HEK293 (cell line): ENCODE measurements around the gene KIF18B.
A peak's percentile ranks its signal among the peaks of the same experiment; 100 is the strongest.

Experiments
- CTCF ChIA-PET: fragments of 350-600 bp; formaldehyde crosslinking; extraction: SDS; loops from one replicate; lab custom pipeline; 2021; ENCODE audit warnings: antibody characterized with exemption; lab: Yijun Ruan, JAX
- POLR2A ChIA-PET: fragments of 300-600 bp; formaldehyde crosslinking; extraction: SDS; loops from one replicate; lab custom pipeline; 2020; ENCODE audit warnings: antibody characterized with exemption, inconsistent platforms; lab: Yijun Ruan, JAX
- H3K27ac ChIP-seq: fragments of 200-500 bp; sonication (Bioruptor generic); 2 replicates; pipeline ENCODE4 v1.5.1; 2014; ENCODE audit warnings: low read depth, low read length, control low read depth, inconsistent platforms; ENCODE audit errors: extremely low read depth
- H3K36me3 ChIP-seq, 2 experiments: fragments of 200-500 bp in 1 of 2; sonication (Bioruptor generic) in 1 of 2; 1 replicate in 1 of 2; 2 replicates in 1 of 2; pipeline ENCODE4 v1.5.1; 2014 to 2017; ENCODE audit warnings: inconsistent platforms in 2 of 2, low read length in 2 of 2; ENCODE audit not compliant: control insufficient read depth in 2 of 2, insufficient read depth in 1 of 2
- H3K4me1 ChIP-seq: fragments of 200-500 bp; sonication (Bioruptor generic); 2 replicates; pipeline ENCODE4 v1.5.1; 2014; ENCODE audit warnings: mild to moderate bottlenecking, low read length, inconsistent platforms; ENCODE audit not compliant: control insufficient read depth, insufficient read depth
- H3K4me3 ChIP-seq: 2 replicates; pipeline ENCODE4 v1.5.1; 2011; ENCODE audit warnings: low read depth, mild to moderate bottlenecking, control low read depth, low read length, moderate library complexity
- H3K9me3 ChIP-seq: fragments of 200-500 bp; sonication (Bioruptor generic); 2 replicates; pipeline ENCODE4 v1.5.1; 2014; ENCODE audit warnings: low read depth, low read length, inconsistent platforms; ENCODE audit not compliant: control insufficient read depth, insufficient read depth
- GLIS1 ChIP-seq: fragments of 450-650 bp; formaldehyde crosslinking; IDR thresholded peaks from 2 replicates; pipeline ENCODE4 v1.5.1; 2016; ENCODE audit warnings: missing biosample characterization, missing genetic modification characterization
- HIC1 ChIP-seq: fragments of 450-650 bp; formaldehyde crosslinking; IDR thresholded peaks from 2 replicates; pipeline ENCODE4 v1.5.1; 2016; ENCODE audit warnings: missing biosample characterization, missing genetic modification characterization
- KLF9 ChIP-seq: fragments of 450-650 bp; formaldehyde crosslinking; IDR thresholded peaks from 2 replicates; pipeline ENCODE4 v1.5.1; 2016; ENCODE audit warnings: missing biosample characterization, missing genetic modification characterization, low read depth
- PATZ1 ChIP-seq: fragments of 450-650 bp; formaldehyde crosslinking; IDR thresholded peaks from 2 replicates; pipeline ENCODE4 v1.5.1; 2016; ENCODE audit warnings: missing biosample characterization, missing genetic modification characterization
- PRDM6 ChIP-seq: fragments of 450-650 bp; formaldehyde crosslinking; IDR thresholded peaks from 2 replicates; pipeline ENCODE4 v1.5.1; 2017; ENCODE audit warnings: missing biosample characterization, missing genetic modification characterization
- SCRT2 ChIP-seq: fragments of 450-650 bp; formaldehyde crosslinking; IDR thresholded peaks from 2 replicates; pipeline ENCODE4 v1.5.1; 2016; ENCODE audit warnings: missing biosample characterization, missing genetic modification characterization
- ZBTB17 ChIP-seq: fragments of 450-650 bp; formaldehyde crosslinking; IDR thresholded peaks from 2 replicates; pipeline ENCODE4 v1.5.1; 2016; ENCODE audit warnings: missing biosample characterization, missing genetic modification characterization
- ZBTB8A ChIP-seq: fragments of 450-650 bp; formaldehyde crosslinking; IDR thresholded peaks from 2 replicates; pipeline ENCODE4 v1.5.1; 2016; ENCODE audit warnings: missing biosample characterization, missing genetic modification characterization
- ZFP69B ChIP-seq: fragments of 450-650 bp; formaldehyde crosslinking; IDR thresholded peaks from 2 replicates; pipeline ENCODE4 v1.5.1; 2016; ENCODE audit warnings: missing biosample characterization, missing genetic modification characterization
- ZIC2 ChIP-seq: fragments of 450-650 bp; formaldehyde crosslinking; IDR thresholded peaks from 2 replicates; pipeline ENCODE4 v1.5.1; 2016; ENCODE audit warnings: missing biosample characterization, missing genetic modification characterization
- ZNF155 ChIP-seq: fragments of 450-650 bp; formaldehyde crosslinking; IDR thresholded peaks from 2 replicates; pipeline ENCODE4 v1.5.1; 2016; ENCODE audit warnings: missing biosample characterization, missing genetic modification characterization
- ZNF311 ChIP-seq: fragments of 450-650 bp; formaldehyde crosslinking; IDR thresholded peaks from 2 replicates; pipeline ENCODE4 v1.5.1; 2017; ENCODE audit warnings: missing biosample characterization, missing genetic modification characterization, borderline replicate concordance
- ZNF394 ChIP-seq: fragments of 450-650 bp; formaldehyde crosslinking; IDR thresholded peaks from 2 replicates; pipeline ENCODE4 v1.5.1; 2016; ENCODE audit warnings: missing biosample characterization, missing genetic modification characterization, mild to moderate bottlenecking, moderate library complexity, borderline replicate concordance
- ZNF404 ChIP-seq: fragments of 450-650 bp; formaldehyde crosslinking; IDR thresholded peaks from 2 replicates; pipeline ENCODE4 v1.5.1; 2017; ENCODE audit warnings: missing biosample characterization, missing genetic modification characterization
- ZNF596 ChIP-seq: fragments of 450-650 bp; IDR thresholded peaks from 2 replicates; pipeline ENCODE4 v1.5.0; 2018; ENCODE audit warnings: missing biosample characterization, mild to moderate bottlenecking, missing genetic modification characterization, moderate library complexity

The KIF18B gene

GRCh38 chr17:44967907-44968224 lies 20.3 kb upstream of the KIF18B start:
- TF ChIP-seq ZNF155 (tag by site-specific recombination): no peak
- peak; percentile 14; the same call in 1 of the 2 replicates for TF ChIP-seq ZNF596 (tag by site-specific recombination)
- peak overlapping the region; percentile 16; the same call in 1 of the 2 replicates for H3K27ac ChIP-seq
- peaks cover 3% of the 10 kb centered on the region for H3K4me1 ChIP-seq
- no peaks in the 10 kb centered on the region for H3K36me3 ChIP-seq
- H3K9me3 ChIP-seq: no peaks in the 10 kb centered on the region
- ChIA-PET CTCF (interaction anchor here (0.5 to 2.0 kb wide), 8 partner anchors 29 to 767 kb away, joined by 3 to 10 read pairs (median 3); no protein-coding TSS in a partner anchor), POLR2A (interaction anchor here (0.6 to 1.4 kb wide), 11 partner anchors 9 to 903 kb away, joined by 3 to 6 read pairs (median 3); partner anchors contain the start of genes HEXIM2 and KIF18B)
- no peak overlapping the region for H3K4me3 ChIP-seq

- TF ChIP-seq HIC1 (tag by site-specific recombination) (peak; percentile 68), ZBTB8A (tag by site-specific recombination) (peak; percentile 56; the same call in 1 of the 2 replicates), ZBTB17 (no peak), ZFP69B (tag by site-specific recombination) (no peak)
- H3K4me3 ChIP-seq: no peak overlapping the region
- CTCF ChIA-PET: interaction anchor here (2.0 kb wide), 1 partner anchor 47 kb away, joined by 10 read pairs; no protein-coding TSS in a partner anchor
Observed at GRCh38 chr17:44967026-44967906, 19.7 kb upstream of the KIF18B start.

GRCh38 chr17:44966348-44967025 lies 18.9 kb upstream of the KIF18B start:
- CTCF ChIA-PET: interaction anchor here (0.7 to 1.0 kb wide), 2 partner anchors 19 to 31 kb away, joined by 3 to 6 read pairs; no protein-coding TSS in a partner anchor
- no peak overlapping the region for H3K27ac ChIP-seq
- no peak overlapping the region for H3K4me3 ChIP-seq
- no peaks in the 10 kb centered on the region for H3K36me3 ChIP-seq
- peaks cover 3% of the 10 kb centered on the region for H3K4me1 ChIP-seq
- no peak for TF ChIP-seq PRDM6 (tag by site-specific recombination)
- 0 out of 2 replicates have a peak, but pooled peaks have one; percentile 17 for TF ChIP-seq KLF9
- H3K9me3 ChIP-seq: no peaks in the 10 kb centered on the region
- POLR2A ChIA-PET: no interaction called here

More at GRCh38 chr17:44967026-44967906, 19.7 kb upstream of the KIF18B start:
- Histone ChIP-seq H3K9me3 (no peaks in the 10 kb centered on the region), H3K27ac (no peak overlapping the region; the same call in 1 of the 2 replicates), H3K36me3 (no peaks in the 10 kb centered on the region), H3K4me1 (peaks cover 3% of the 10 kb centered on the region)
- POLR2A ChIA-PET: interaction anchor here (1.0 to 1.1 kb wide), 2 partner anchors 8 to 10 kb away, joined by 3 to 6 read pairs; no protein-coding TSS in a partner anchor

- POLR2A ChIA-PET: no interaction called here
- peak; percentile 67 for TF ChIP-seq ZIC2 (tag by site-specific recombination)
- TF ChIP-seq GLIS1 (tag by site-specific recombination): peak; percentile 13; the same call in 1 of the 2 replicates
- TF ChIP-seq PATZ1 (tag by site-specific recombination): no peak
- peak; percentile 61 for TF ChIP-seq SCRT2 (tag by site-specific recombination)
- TF ChIP-seq ZNF404 (tag by site-specific recombination): no peak
- no peak for TF ChIP-seq ZNF394 (tag by site-specific recombination)
- TF ChIP-seq ZNF155 (tag by site-specific recombination): no peak
- TF ChIP-seq ZNF311: no peak
- Histone ChIP-seq H3K4me3 (no peak overlapping the region), H3K4me1 (peaks cover 3% of the 10 kb centered on the region), H3K27ac (no peak overlapping the region), H3K9me3 (no peaks in the 10 kb centered on the region), H3K36me3 (no peaks in the 10 kb centered on the region)
- CTCF ChIA-PET: interaction anchor here (1.0 kb wide), 1 partner anchor 32 kb away, joined by 3 read pairs; no protein-coding TSS in a partner anchor
Observed at GRCh38 chr17:44965481-44966234, 18.1 kb upstream of the KIF18B start.
